Thyroid gland (tissue), 4 donors: ENCODE measurements around the gene NCKAP5.

ENCODE experiments used
- POLR2A ChIP-seq, 2 donors: fragments of 450-650 bp; IDR thresholded peaks; one replicate each; pipeline ENCODE4 v1.6.1; 2017; ENCODE audit warnings: antibody characterized with exemption in 2 of 2, mild to moderate bottlenecking in 2 of 2, moderate library complexity in 1 of 2
- TF ChIP-seq, protein P1 (sequence below), 6 experiments: fragments of 200-600 bp in 3 of 6; fragments of 450-650 bp in 3 of 6; sonication (generic) in 3 of 6; IDR thresholded peaks; one replicate each; pipeline ENCODE4 v1.5.1; 2016 to 2019; ENCODE audit warnings: antibody characterized with exemption in 6 of 6, mild to moderate bottlenecking in 2 of 6, inconsistent platforms in 1 of 6, moderate library complexity in 1 of 6

DNA sequence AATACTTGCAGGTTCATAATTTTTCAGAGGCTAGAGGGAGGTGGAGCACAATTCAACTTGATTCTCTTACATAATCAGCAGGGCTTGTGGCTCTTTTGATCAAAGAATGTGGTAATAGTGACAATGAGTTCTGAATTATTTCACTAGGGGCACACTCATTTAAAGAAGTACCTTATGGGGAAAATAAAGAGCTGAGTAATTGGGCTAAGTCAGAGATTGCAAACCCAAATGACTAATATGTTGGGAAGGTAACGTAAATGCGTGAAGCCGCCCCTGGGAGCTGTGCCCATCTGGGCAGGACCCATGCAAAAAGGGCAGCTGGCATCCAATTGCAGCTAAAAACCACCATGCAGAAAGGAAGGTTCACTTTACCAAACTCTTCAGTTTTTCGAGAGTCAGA is 35.3 kb downstream of the NCKAP5 start:
- TF ChIP-seq, protein P1, sequence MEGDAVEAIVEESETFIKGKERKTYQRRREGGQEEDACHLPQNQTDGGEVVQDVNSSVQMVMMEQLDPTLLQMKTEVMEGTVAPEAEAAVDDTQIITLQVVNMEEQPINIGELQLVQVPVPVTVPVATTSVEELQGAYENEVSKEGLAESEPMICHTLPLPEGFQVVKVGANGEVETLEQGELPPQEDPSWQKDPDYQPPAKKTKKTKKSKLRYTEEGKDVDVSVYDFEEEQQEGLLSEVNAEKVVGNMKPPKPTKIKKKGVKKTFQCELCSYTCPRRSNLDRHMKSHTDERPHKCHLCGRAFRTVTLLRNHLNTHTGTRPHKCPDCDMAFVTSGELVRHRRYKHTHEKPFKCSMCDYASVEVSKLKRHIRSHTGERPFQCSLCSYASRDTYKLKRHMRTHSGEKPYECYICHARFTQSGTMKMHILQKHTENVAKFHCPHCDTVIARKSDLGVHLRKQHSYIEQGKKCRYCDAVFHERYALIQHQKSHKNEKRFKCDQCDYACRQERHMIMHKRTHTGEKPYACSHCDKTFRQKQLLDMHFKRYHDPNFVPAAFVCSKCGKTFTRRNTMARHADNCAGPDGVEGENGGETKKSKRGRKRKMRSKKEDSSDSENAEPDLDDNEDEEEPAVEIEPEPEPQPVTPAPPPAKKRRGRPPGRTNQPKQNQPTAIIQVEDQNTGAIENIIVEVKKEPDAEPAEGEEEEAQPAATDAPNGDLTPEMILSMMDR (IDR thresholded peaks at IDR 0.05), result no peak
- TF ChIP-seq POLR2A (IDR thresholded peaks at IDR 0.05), result no peak
